Measurements from ENCODE around the gene NUF2. TPM values are rescaled to one million over a fixed set of nuclear protein-coding genes. Genes with fewer than 3 reads are reported as not detected.
A peak's percentile ranks its signal among the peaks of the same experiment; 100 is the strongest.
"Not testable (repeated sequence)": the region's sequence is repeated elsewhere in the genome, so short reads cannot be mapped to it uniquely, and the experiment has no call there.

NUF2 gene
- total and polyA plus RNA-seq, 2 donors (not counting 1 experiment from before 2014, with no cell fraction given) = 0.94 to 1.3 TPM

GRCh38 chr1:163320891-163321290 is 863 bp upstream of the NUF2 start:
- Mint-ChIP-seq H3K9me3 (ENCODE audit: insufficient read depth) (no peaks in the 10 kb centered on the region), H3K27me3 (no peaks in the 10 kb centered on the region), H3K4me1 (peaks cover 21% of the 10 kb centered on the region), H3K27ac (peak overlapping the region; percentile 95), H3K4me3 (peak overlapping the region; percentile 92)
- ChIA-PET CTCF (interaction anchor here (1.3 kb wide), 1 partner anchor 467 kb away, joined by 3 read pairs; no protein-coding TSS in a partner anchor), POLR2A (no interaction called here)
- no peaks in the 10 kb centered on the region for H4K20me1 ChIP-seq (ENCODE audit: control insufficient read depth, insufficient read depth, low read length, poor library complexity, severe bottlenecking)
- H3K79me2 ChIP-seq (ENCODE audit: control insufficient read depth, insufficient read depth, low read length) = no peaks in the 10 kb centered on the region
- peak overlapping the region; percentile 66 to 81 (median 70) for H3K4me3 ChIP-seq (ENCODE audit: control extremely low read depth in 1 of 5, extremely low read depth in 1 of 5, insufficient read depth in 1 of 5, low read depth in 2 of 5, low read length in 4 of 5)
- DNase-seq = peak; percentile 28
- H3K36me3 ChIP-seq (replicated peaks in 1 of 2; ENCODE audit: control extremely low read depth in 1 of 2, control insufficient read depth in 1 of 2, extremely low read depth in 1 of 2, insufficient read depth in 2 of 2, low read length in 1 of 2) = peaks cover 0 to 6% of the 10 kb centered on the region in 2 experiments
- intact Hi-C loops (cut with micrococcal nuclease) = loop anchor here (5.0 kb wide), 1 partner anchor 809 kb away; no protein-coding TSS in a partner anchor
- H3K4me2 ChIP-seq (replicated peaks; ENCODE audit: low read depth, low read length, poor library complexity, severe bottlenecking) = peak overlapping the region; percentile 82
- peak overlapping the region; percentile 91 for H2AFZ ChIP-seq (ENCODE audit: insufficient read depth, low read depth, low read length, poor library complexity, severe bottlenecking)
- peak overlapping the region; percentile 82 for H3K9ac ChIP-seq (ENCODE audit: low read length)
- H3K9me3 ChIP-seq (ENCODE audit: control extremely low read depth in 1 of 3, control insufficient read depth in 2 of 3, insufficient read depth in 1 of 3, low read length in 2 of 3) = no peaks in the 10 kb centered on the region
- WGBS (ENCODE audit: insufficient coverage) = 60% methylated on average over 3 of the region's 3 CpGs
- no peak for ATAC-seq (ENCODE audit: low read depth)
- TF ChIP-seq CTCF (IDR thresholded peaks at IDR 0.05) (no peak), EZH2 (IDR thresholded peaks at IDR 0.05; ENCODE audit: borderline replicate concordance, insufficient read depth, low read depth, low read length, poor library complexity, severe bottlenecking) (no peak)
- peak overlapping the region; percentile 54 to 76 for H3K27ac ChIP-seq (ENCODE audit: low read length in 2 of 2)
- H3K27me3 ChIP-seq (replicated peaks in 1 of 4; ENCODE audit: control extremely low read depth in 1 of 4, control insufficient read depth in 3 of 4, insufficient read depth in 4 of 4, low read length in 3 of 4) = no peaks in the 10 kb centered on the region
- H3K4me1 ChIP-seq (ENCODE audit: control insufficient read depth in 2 of 2, insufficient read depth in 2 of 2, low read length in 2 of 2) = peaks cover 14 to 15% of the 10 kb centered on the region in 2 donors

DNA sequence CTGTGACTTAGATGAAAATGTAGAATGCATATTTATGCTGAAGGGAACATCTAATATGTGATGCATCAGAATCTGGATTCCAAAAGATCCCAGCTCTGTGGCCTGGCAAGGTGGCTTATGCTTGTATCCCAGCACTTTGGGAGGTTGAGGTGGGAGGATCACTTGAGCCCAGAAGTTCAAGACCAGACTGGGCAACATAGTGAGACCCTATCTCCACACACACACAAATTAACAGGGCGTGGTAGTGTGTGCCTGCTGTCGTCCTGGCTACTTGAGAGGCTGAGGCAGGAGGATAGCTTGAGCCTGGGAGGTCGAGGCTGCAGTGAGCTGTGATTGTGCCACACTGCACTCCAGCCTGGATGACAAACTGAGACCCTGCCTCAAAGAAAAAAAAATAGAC is 1.6 kb downstream of the NUF2 start:
- H3K27ac ChIP-seq (ENCODE audit: low read length in 2 of 2); H3K27ac Mint-ChIP-seq; CTCF ChIA-PET; H3K4me2 ChIP-seq (replicated peaks; ENCODE audit: low read depth, low read length, poor library complexity, severe bottlenecking); DNase-seq; H2AFZ ChIP-seq (ENCODE audit: insufficient read depth, low read depth, low read length, poor library complexity, severe bottlenecking); ATAC-seq (ENCODE audit: low read depth); H3K9me3 ChIP-seq (ENCODE audit: control extremely low read depth in 1 of 3, control insufficient read depth in 2 of 3, insufficient read depth in 1 of 3, low read length in 2 of 3); H3K9me3 Mint-ChIP-seq (ENCODE audit: insufficient read depth); H3K4me3 ChIP-seq (ENCODE audit: control extremely low read depth in 1 of 5, extremely low read depth in 1 of 5, insufficient read depth in 1 of 5, low read depth in 2 of 5, low read length in 4 of 5); H3K27me3 ChIP-seq (replicated peaks in 1 of 4; ENCODE audit: control extremely low read depth in 1 of 4, control insufficient read depth in 3 of 4, insufficient read depth in 4 of 4, low read length in 3 of 4); H3K36me3 ChIP-seq (replicated peaks in 1 of 2; ENCODE audit: control extremely low read depth in 1 of 2, control insufficient read depth in 1 of 2, extremely low read depth in 1 of 2, insufficient read depth in 2 of 2, low read length in 1 of 2); H3K4me3 Mint-ChIP-seq; H3K9ac ChIP-seq (ENCODE audit: low read length); POLR2A ChIA-PET; H3K27me3 Mint-ChIP-seq; H4K20me1 ChIP-seq (ENCODE audit: control insufficient read depth, insufficient read depth, low read length, poor library complexity, severe bottlenecking); H3K79me2 ChIP-seq (ENCODE audit: control insufficient read depth, insufficient read depth, low read length): not testable (repeated sequence)
- H3K4me1 ChIP-seq (ENCODE audit: control insufficient read depth in 2 of 2, insufficient read depth in 2 of 2, low read length in 2 of 2) = peaks cover 14 to 15% of the 10 kb centered on the region in 2 donors
- intact Hi-C loops (cut with micrococcal nuclease) = loop anchor here (5.0 kb wide), 1 partner anchor 811 kb away; no protein-coding TSS in a partner anchor
- 100% methylated on average over 1 of the region's 3 CpGs for WGBS (ENCODE audit: insufficient coverage)
- peaks cover 21% of the 10 kb centered on the region for H3K4me1 Mint-ChIP-seq
